Measurements from ENCODE around the gene HMCN2. TPM values are rescaled to one million over a fixed set of nuclear protein-coding genes. Genes with fewer than 3 reads are reported as not detected.
A peak's percentile ranks its signal among the peaks of the same experiment; 100 is the strongest.

HMCN2 gene
- total RNA-seq, 4 donors from 2014 or later, result 1.8 to 46.7 (median 24.4) TPM

GRCh38 chr9:130259044-130259443, 6.5 kb upstream of the HMCN2 start:
- intact Hi-C loops (cut with DNase I; ENCODE audit: low total_unique reads), result no loop called here
- H3K27ac ChIP-seq, result no peak overlapping the region
- no peak for DNase-seq
- TF ChIP-seq CTCF (IDR thresholded peaks at IDR 0.05), result no peak
- TF ChIP-seq POLR2A (IDR thresholded peaks at IDR 0.05), result no peak
- no peak overlapping the region for H3K4me3 ChIP-seq
- no peaks in the 10 kb centered on the region for H3K9me3 ChIP-seq
- H3K36me3 ChIP-seq, result no peaks in the 10 kb centered on the region
- H3K27me3 ChIP-seq, result no peaks in the 10 kb centered on the region
- H3K4me1 ChIP-seq, result no peaks in the 10 kb centered on the region

GRCh38 chr9:130260816-130261765, 4.5 kb upstream of the HMCN2 start:
- H3K27ac ChIP-seq, result peak overlapping the region; percentile 45 to 58
- H3K4me1 ChIP-seq, result peaks cover 0 to 6% of the 10 kb centered on the region in 2 donors
- no peaks in the 10 kb centered on the region for H3K9me3 ChIP-seq
- no peak overlapping the region for H3K4me3 ChIP-seq
- intact Hi-C loops (cut with DNase I; ENCODE audit: low total_unique reads), result no loop called here
- TF ChIP-seq POLR2A (IDR thresholded peaks at IDR 0.05) (no peak), CTCF (IDR thresholded peaks at IDR 0.05) (no peak)
- no peaks in the 10 kb centered on the region for H3K36me3 ChIP-seq
- H3K27me3 ChIP-seq, result no peaks in the 10 kb centered on the region
- no peak for DNase-seq

GRCh38 chr9:130262061-130262745, 3.4 kb upstream of the HMCN2 start:
- Histone ChIP-seq H3K27me3 (no peaks in the 10 kb centered on the region), H3K4me3 (no peak overlapping the region), H3K36me3 (no peaks in the 10 kb centered on the region), H3K4me1 (peaks cover 0 to 6% of the 10 kb centered on the region in 2 donors), H3K27ac (peak overlapping the region in 1 of 2 donors; percentile 58), H3K9me3 (no peaks in the 10 kb centered on the region)
- intact Hi-C loops (cut with DNase I; ENCODE audit: low total_unique reads), result no loop called here
- TF ChIP-seq CTCF (IDR thresholded peaks at IDR 0.05), result no peak
- no peak for TF ChIP-seq POLR2A (IDR thresholded peaks at IDR 0.05)
- DNase-seq, result no peak

- no peaks in the 10 kb centered on the region for H3K27me3 ChIP-seq
- no peak overlapping the region for H3K27ac ChIP-seq
- no peaks in the 10 kb centered on the region for H3K36me3 ChIP-seq
- TF ChIP-seq POLR2A (IDR thresholded peaks at IDR 0.05) (no peak), CTCF (IDR thresholded peaks at IDR 0.05) (no peak)
- no peak for DNase-seq
- no peak overlapping the region for H3K4me3 ChIP-seq
- intact Hi-C loops (cut with DNase I; ENCODE audit: low total_unique reads), result no loop called here
- H3K9me3 ChIP-seq, result no peaks in the 10 kb centered on the region
- peaks cover 0 to 6% of the 10 kb centered on the region in 2 donors for H3K4me1 ChIP-seq
These were observed 2.8 kb upstream of the HMCN2 start for GRCh38 chr9:130262771-130263170.

Measured in uterus (tissue), 4 donors.